HL-60 (cell line): Measurements from ENCODE around the gene SLC22A3.

Source experiments
- DNase-seq, 2 experiments: peaks; one replicate each; pipeline ENCODE4 v3.0.0-alpha.2; 2010 to 2020; ENCODE audit warnings: low read depth in 1 of 2, low spot score in 1 of 2
- H3K27ac ChIP-seq: fragments of 250-450 bp; sonication (Bioruptor Pico); replicated peaks from 2 replicates; pipeline ENCODE4 v1.5.1; 2020; ENCODE audit warnings: mild to moderate bottlenecking, moderate library complexity
- H3K27me3 ChIP-seq: fragments of 250-450 bp; sonication (Bioruptor Pico); 2 replicates; pipeline ENCODE4 v1.5.1; 2021; ENCODE audit warnings: mild to moderate bottlenecking, moderate library complexity; ENCODE audit not compliant: insufficient read depth, poor library complexity, severe bottlenecking
- H3K4me3 ChIP-seq: replicated peaks from 2 replicates; pipeline ENCODE4 v1.5.1; 2011; ENCODE audit warnings: mild to moderate bottlenecking, control low read depth, low read length; ENCODE audit not compliant: insufficient read depth
- CTCF ChIP-seq: IDR thresholded peaks from one replicate; pipeline ENCODE4 v1.5.1; 2011; ENCODE audit warnings: low read length, control low read depth, inconsistent platforms; ENCODE audit not compliant: insufficient read depth
- GABPA ChIP-seq: IDR thresholded peaks from 2 replicates; pipeline ENCODE4 v1.6.1; 2012; ENCODE audit warnings: low read depth
- POLR2AphosphoS5 ChIP-seq: IDR thresholded peaks from 2 replicates; pipeline ENCODE4 v1.6.1; 2012; ENCODE audit warnings: low read depth
- REST ChIP-seq: IDR thresholded peaks from 2 replicates; pipeline ENCODE4 v1.6.1; 2012; ENCODE audit warnings: low read depth; ENCODE audit not compliant: insufficient replicate concordance
- SPI1 ChIP-seq: IDR thresholded peaks from 2 replicates; pipeline ENCODE4 v1.6.1; 2012; ENCODE audit warnings: low read depth, mild to moderate bottlenecking, borderline replicate concordance

Gene SLC22A3

GRCh38 chr6:160357088-160357487 is 8.9 kb downstream of the SLC22A3 start:
- no peak for TF ChIP-seq REST
- no peak for TF ChIP-seq GABPA
- no peak for TF ChIP-seq SPI1
- no peak for TF ChIP-seq CTCF
- TF ChIP-seq POLR2AphosphoS5 = no peak
- H3K27me3 ChIP-seq = peaks cover 3% of the 10 kb centered on the region
- H3K27ac ChIP-seq = no peak overlapping the region
- DNase-seq = no peak
- no peak overlapping the region for H3K4me3 ChIP-seq

- H3K27ac ChIP-seq = no peak overlapping the region
- TF ChIP-seq GABPA = no peak
- TF ChIP-seq REST = no peak
- TF ChIP-seq POLR2AphosphoS5 = no peak
- TF ChIP-seq SPI1 = no peak
- no peak for TF ChIP-seq CTCF
- H3K4me3 ChIP-seq = no peak overlapping the region
- DNase-seq = no peak
- H3K27me3 ChIP-seq = peaks cover 3% of the 10 kb centered on the region
Observed at GRCh38 chr6:160358225-160359119, 10.3 kb downstream of the SLC22A3 start.

GRCh38 chr6:160360955-160361354 is 12.8 kb downstream of the SLC22A3 start:
- peaks cover 3% of the 10 kb centered on the region for H3K27me3 ChIP-seq
- no peak overlapping the region for H3K4me3 ChIP-seq
- no peak for DNase-seq
- TF ChIP-seq REST (no peak), POLR2AphosphoS5 (no peak), SPI1 (no peak), GABPA (no peak), CTCF (no peak)
- no peak overlapping the region for H3K27ac ChIP-seq
